Cardiac muscle cell (in vitro differentiated cells and primary cell): ENCODE results near the gene CACNA1S. TPM values are rescaled to one million over a fixed set of nuclear protein-coding genes. Genes with fewer than 3 reads are reported as not detected.

ENCODE experiments used
- DNase-seq, 2 donors: peaks; one replicate each; pipeline versions ENCODE4 v3.0.0 to v3.0.0-alpha.2; 2010 to 2017; ENCODE audit warnings: low read depth in 1 of 2, low spot score in 1 of 2
- H3K27ac ChIP-seq: fragments of 200-600 bp; sonication (generic); 2 replicates; pipeline ENCODE4 v1.5.1; 2016
- H3K27me3 ChIP-seq: fragments of 200-600 bp; sonication (generic); 2 replicates; pipeline ENCODE4 v1.6.0; 2016; ENCODE audit warnings: control low read depth
- H3K36me3 ChIP-seq: fragments of 200-600 bp; sonication (generic); 2 replicates; pipeline ENCODE4 v1.5.1; 2016; ENCODE audit warnings: control low read depth
- H3K4me1 ChIP-seq: fragments of 200-600 bp; sonication (generic); 2 replicates; pipeline ENCODE4 v1.8.1; 2017; ENCODE audit warnings: low read depth, mild to moderate bottlenecking, mixed run types
- H3K4me3 ChIP-seq: fragments of 200-600 bp; sonication (generic); 2 replicates; pipeline ENCODE4 v1.5.1; 2016; ENCODE audit warnings: mild to moderate bottlenecking
- H3K9me3 ChIP-seq: fragments of 200-600 bp; sonication (generic); 2 replicates; pipeline ENCODE4 v1.5.1; 2017; ENCODE audit warnings: low read depth, mild to moderate bottlenecking, control low read depth
- CTCF ChIP-seq: IDR thresholded peaks from 2 replicates; pipeline ENCODE4 v1.5.1; 2012; ENCODE audit warnings: low read depth, mild to moderate bottlenecking, low read length
- polyA plus RNA-seq: library from polyadenylated mRNA; unstranded; fragments of >200 nt; fragmentation: Nextera tagmentation; extraction: Ambion mirVana; gene quantifications from 2 replicates; pipeline ENCODE4 v1.2.1, GENCODE V29; 2016
- total RNA-seq: library from RNA; depleted of rRNA; stranded (reverse); fragments of >200 nt; gene quantifications from 2 replicates; pipeline ENCODE4 v1.2.3, GENCODE V29; 2016

The CACNA1S gene
- total and polyA plus RNA-seq, 2 experiments from 2014 or later, result 0.30 TPM; not detected in 1

GRCh38 chr1:201142849-201143725, 30.9 kb upstream of the CACNA1S start:
- Histone ChIP-seq H3K4me3 (no peak overlapping the region), H3K9me3 (no peaks in the 10 kb centered on the region), H3K27ac (no peak overlapping the region), H3K36me3 (peaks cover 47% of the 10 kb centered on the region), H3K27me3 (no peaks in the 10 kb centered on the region), H3K4me1 (no peaks in the 10 kb centered on the region)
- no peak for DNase-seq
- no peak for TF ChIP-seq CTCF

- Histone ChIP-seq H3K4me3 (no peak overlapping the region), H3K36me3 (peaks cover 47% of the 10 kb centered on the region), H3K27me3 (no peaks in the 10 kb centered on the region), H3K9me3 (no peaks in the 10 kb centered on the region), H3K27ac (no peak overlapping the region), H3K4me1 (no peaks in the 10 kb centered on the region)
- TF ChIP-seq CTCF, result no peak
- no peak for DNase-seq
These were observed 30.0 kb upstream of the CACNA1S start for GRCh38 chr1:201142011-201142848.

GRCh38 chr1:201141418-201141817, 29.2 kb upstream of the CACNA1S start:
- no peak for TF ChIP-seq CTCF
- H3K9me3 ChIP-seq, result no peaks in the 10 kb centered on the region
- H3K36me3 ChIP-seq, result peaks cover 46% of the 10 kb centered on the region
- no peaks in the 10 kb centered on the region for H3K27me3 ChIP-seq
- no peak overlapping the region for H3K4me3 ChIP-seq
- no peak overlapping the region for H3K27ac ChIP-seq
- DNase-seq, result no peak
- peaks cover 2% of the 10 kb centered on the region for H3K4me1 ChIP-seq

- no peak overlapping the region for H3K4me3 ChIP-seq
- no peaks in the 10 kb centered on the region for H3K9me3 ChIP-seq
- DNase-seq, result no peak
- H3K4me1 ChIP-seq, result peaks cover 6% of the 10 kb centered on the region
- no peak overlapping the region for H3K27ac ChIP-seq
- H3K36me3 ChIP-seq, result peaks cover 41% of the 10 kb centered on the region
- TF ChIP-seq CTCF, result no peak
- no peaks in the 10 kb centered on the region for H3K27me3 ChIP-seq
These were observed 28.7 kb upstream of the CACNA1S start for GRCh38 chr1:201140941-201141260.

- Histone ChIP-seq H3K27ac (no peak overlapping the region), H3K36me3 (peaks cover 36% of the 10 kb centered on the region), H3K4me1 (peaks cover 6% of the 10 kb centered on the region), H3K4me3 (no peak overlapping the region), H3K27me3 (no peaks in the 10 kb centered on the region), H3K9me3 (no peaks in the 10 kb centered on the region)
- no peak for TF ChIP-seq CTCF
- no peak for DNase-seq
These were observed 28.2 kb upstream of the CACNA1S start for GRCh38 chr1:201140235-201140940.
